ENCODE results near the gene KCNK5. TPM values are rescaled to one million over a fixed set of nuclear protein-coding genes. Genes with fewer than 3 reads are reported as not detected.

Gene KCNK5
- total RNA-seq, 1 donor from 2014 or later: 10.9 TPM

- H3K4me1 ChIP-seq: peaks cover 12% of the 10 kb centered on the region
These were observed 40.7 kb downstream of the KCNK5 start for GRCh38 chr6:39188571-39188970.

GRCh38 chr6:39188098-39188450 lies 41.2 kb downstream of the KCNK5 start:
- H3K27me3 ChIP-seq (ENCODE audit: low read depth): no peaks in the 10 kb centered on the region
- H3K36me3 ChIP-seq: peaks cover 9% of the 10 kb centered on the region
- H3K27ac ChIP-seq: no peak overlapping the region
- H3K4me1 ChIP-seq: peaks cover 12% of the 10 kb centered on the region
- H3K9me3 ChIP-seq: no peaks in the 10 kb centered on the region
- no peak for ATAC-seq
- H3K4me3 ChIP-seq: no peak overlapping the region
- no peak for TF ChIP-seq CTCF (IDR thresholded peaks at IDR 0.05)
- intact Hi-C loops (cut with DNase I): no loop called here
- DNase-seq: no peak

More at GRCh38 chr6:39188571-39188970, 40.7 kb downstream of the KCNK5 start:
- no peak for ATAC-seq
- TF ChIP-seq CTCF (IDR thresholded peaks at IDR 0.05): no peak
- Histone ChIP-seq H3K36me3 (peaks cover 12% of the 10 kb centered on the region), H3K4me3 (no peak overlapping the region), H3K9me3 (no peaks in the 10 kb centered on the region), H3K27me3 (ENCODE audit: low read depth) (no peaks in the 10 kb centered on the region), H3K27ac (no peak overlapping the region)
- intact Hi-C loops (cut with DNase I): no loop called here
- DNase-seq: no peak

GRCh38 chr6:39184906-39185580 lies 44.2 kb downstream of the KCNK5 start:
- intact Hi-C loops (cut with DNase I): no loop called here
- peak; percentile 87 for DNase-seq
- H3K27me3 ChIP-seq (ENCODE audit: low read depth): no peaks in the 10 kb centered on the region
- H3K9me3 ChIP-seq: no peaks in the 10 kb centered on the region
- no peak for TF ChIP-seq CTCF (IDR thresholded peaks at IDR 0.05)
- H3K4me3 ChIP-seq: no peak overlapping the region
- peak overlapping the region; percentile 69 for H3K27ac ChIP-seq
- ATAC-seq: peak; percentile 87 to 89
- no peaks in the 10 kb centered on the region for H3K36me3 ChIP-seq
- peaks cover 6% of the 10 kb centered on the region for H3K4me1 ChIP-seq

- TF ChIP-seq CTCF (IDR thresholded peaks at IDR 0.05): no peak
- ATAC-seq (no peak), DNase-seq (no peak)
- Histone ChIP-seq H3K27me3 (ENCODE audit: low read depth) (no peaks in the 10 kb centered on the region), H3K36me3 (no peaks in the 10 kb centered on the region), H3K9me3 (peaks cover 1% of the 10 kb centered on the region), H3K27ac (no peak overlapping the region), H3K4me1 (no peaks in the 10 kb centered on the region), H3K4me3 (no peak overlapping the region)
- intact Hi-C loops (cut with DNase I): no loop called here
These were observed 46.7 kb downstream of the KCNK5 start for GRCh38 chr6:39182604-39183003.

GRCh38 chr6:39181826-39182225 lies 47.4 kb downstream of the KCNK5 start:
- no peaks in the 10 kb centered on the region for H3K36me3 ChIP-seq
- no peak for TF ChIP-seq CTCF (IDR thresholded peaks at IDR 0.05)
- no peaks in the 10 kb centered on the region for H3K4me1 ChIP-seq
- DNase-seq: no peak
- intact Hi-C loops (cut with DNase I): no loop called here
- ATAC-seq: no peak
- no peak overlapping the region for H3K27ac ChIP-seq
- no peaks in the 10 kb centered on the region for H3K27me3 ChIP-seq (ENCODE audit: low read depth)
- peaks cover 5% of the 10 kb centered on the region for H3K9me3 ChIP-seq
- H3K4me3 ChIP-seq: no peak overlapping the region

Measured in lower lobe of right lung (tissue), 2 donors.